Endometrium (tissue), 2 donors: ENCODE data around the gene TPRN.
"Not testable (repeated sequence)": the region's sequence is repeated elsewhere in the genome, so short reads cannot be mapped to it uniquely, and the experiment has no call there.

ENCODE experiments used
- FAIRE-seq: peaks from 2 replicates; lab custom pipeline; 2012; peaks lifted over from hg19 to GRCh38; lab: Jason Lieb, UNC
- donor health status: control.
- donor health status: control.

Gene TPRN

DNA sequence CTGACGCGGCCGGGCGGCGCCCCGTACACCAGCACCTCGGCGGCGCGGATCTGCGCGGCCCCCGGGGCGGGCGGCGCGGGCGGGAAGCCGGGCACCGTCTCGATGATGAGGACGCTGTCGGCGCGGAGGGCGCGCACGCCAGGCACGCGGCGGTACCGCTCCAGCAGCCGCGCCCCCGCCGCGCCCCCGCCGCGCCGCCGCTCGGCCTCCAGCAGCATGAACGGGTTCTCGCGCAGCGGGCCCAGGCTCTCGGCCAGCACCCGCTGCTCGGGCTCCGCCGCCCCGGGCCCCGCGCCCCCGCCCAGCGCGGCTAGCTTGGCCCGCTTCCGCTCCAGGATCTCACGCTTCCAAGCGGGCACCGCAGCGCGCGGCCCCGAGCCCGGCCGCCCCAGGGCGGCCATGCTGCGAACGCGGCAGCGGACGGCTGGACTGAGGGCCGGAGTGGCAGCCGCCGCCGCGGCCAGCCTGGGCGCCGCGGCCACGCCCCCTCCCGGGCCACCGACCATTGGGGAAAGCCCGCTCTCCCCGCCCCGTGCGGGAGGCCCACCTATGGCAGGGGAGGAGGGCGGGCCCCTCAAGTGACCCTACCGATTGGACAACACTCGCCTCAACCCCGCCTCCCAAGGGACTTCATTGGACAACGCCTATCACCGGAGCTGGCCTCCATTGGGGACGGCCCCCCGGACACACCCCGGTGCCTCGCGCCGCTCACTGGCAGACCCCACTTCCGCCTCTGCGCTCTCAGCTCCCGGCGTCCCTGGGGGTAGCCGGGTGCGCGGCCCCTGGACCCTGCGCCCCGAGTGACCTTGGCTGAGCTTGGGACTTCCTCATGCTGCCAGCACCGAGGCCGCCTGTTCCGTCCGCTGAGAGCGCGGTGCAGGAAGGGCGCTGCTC is at the start of gene TPRN:
TSS of gene TPRN (minus strand) at position 431 of the 894 bp plus-strand sequence. CDS start at position 401, 30 bp downstream.
- peak; percentile 93 for FAIRE-seq

DNA sequence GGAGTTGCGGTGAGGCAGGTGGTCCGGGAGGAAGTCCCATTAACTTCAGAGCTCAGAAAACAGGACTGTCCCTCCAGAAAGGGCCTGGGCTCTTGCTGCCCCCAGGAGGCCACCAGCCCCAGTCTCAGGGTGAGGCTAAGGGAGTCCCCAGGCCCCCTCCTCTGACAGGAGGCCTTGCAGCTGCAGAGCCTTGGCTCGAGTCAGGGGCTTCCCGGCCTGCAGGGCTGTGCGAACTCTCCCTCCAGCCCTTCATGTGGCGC is 47.3 kb upstream of the TPRN start:
- no peak for FAIRE-seq

DNA sequence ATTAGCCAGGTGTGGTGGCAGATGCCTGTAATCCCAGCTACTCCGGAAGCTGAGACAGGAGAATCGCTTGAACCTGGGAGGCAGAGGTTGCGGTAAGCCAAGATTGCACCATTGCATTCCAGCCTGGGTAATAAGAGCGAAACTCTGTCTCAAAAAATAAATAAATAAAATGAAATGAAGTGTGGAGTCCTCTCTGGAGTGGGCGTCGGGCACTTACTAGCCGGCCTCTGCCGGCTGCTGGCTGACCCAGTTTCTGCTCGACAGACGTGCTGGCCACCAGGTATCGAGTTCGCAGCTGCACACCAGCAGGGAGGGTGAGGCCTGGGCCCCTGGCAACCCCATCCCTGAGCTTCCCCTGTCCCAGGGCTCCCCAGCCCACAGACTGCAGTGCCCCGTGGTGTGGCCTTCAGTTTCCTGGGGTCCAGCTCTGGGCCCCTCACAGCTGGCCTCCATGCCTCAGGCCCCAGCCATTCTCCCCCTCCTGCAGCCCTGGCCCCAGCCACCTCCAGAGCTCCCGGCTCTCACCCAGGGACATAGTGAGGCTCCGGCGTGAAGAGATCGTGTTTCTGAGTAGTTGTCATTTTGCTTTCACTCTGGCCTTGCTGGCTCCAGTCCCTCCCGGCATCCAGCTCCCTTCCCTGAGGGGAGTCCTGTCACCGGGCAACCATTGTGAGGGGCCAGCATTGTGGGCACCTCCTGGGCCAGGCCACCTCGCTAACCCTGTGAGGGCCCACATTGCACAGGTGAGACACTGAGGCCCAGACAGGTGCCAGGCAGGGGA is 46.8 kb upstream of the TPRN start:
- no peak for FAIRE-seq

GRCh38 chr9:137245450-137246421 is 45.2 kb upstream of the TPRN start:
- FAIRE-seq = no peak

DNA sequence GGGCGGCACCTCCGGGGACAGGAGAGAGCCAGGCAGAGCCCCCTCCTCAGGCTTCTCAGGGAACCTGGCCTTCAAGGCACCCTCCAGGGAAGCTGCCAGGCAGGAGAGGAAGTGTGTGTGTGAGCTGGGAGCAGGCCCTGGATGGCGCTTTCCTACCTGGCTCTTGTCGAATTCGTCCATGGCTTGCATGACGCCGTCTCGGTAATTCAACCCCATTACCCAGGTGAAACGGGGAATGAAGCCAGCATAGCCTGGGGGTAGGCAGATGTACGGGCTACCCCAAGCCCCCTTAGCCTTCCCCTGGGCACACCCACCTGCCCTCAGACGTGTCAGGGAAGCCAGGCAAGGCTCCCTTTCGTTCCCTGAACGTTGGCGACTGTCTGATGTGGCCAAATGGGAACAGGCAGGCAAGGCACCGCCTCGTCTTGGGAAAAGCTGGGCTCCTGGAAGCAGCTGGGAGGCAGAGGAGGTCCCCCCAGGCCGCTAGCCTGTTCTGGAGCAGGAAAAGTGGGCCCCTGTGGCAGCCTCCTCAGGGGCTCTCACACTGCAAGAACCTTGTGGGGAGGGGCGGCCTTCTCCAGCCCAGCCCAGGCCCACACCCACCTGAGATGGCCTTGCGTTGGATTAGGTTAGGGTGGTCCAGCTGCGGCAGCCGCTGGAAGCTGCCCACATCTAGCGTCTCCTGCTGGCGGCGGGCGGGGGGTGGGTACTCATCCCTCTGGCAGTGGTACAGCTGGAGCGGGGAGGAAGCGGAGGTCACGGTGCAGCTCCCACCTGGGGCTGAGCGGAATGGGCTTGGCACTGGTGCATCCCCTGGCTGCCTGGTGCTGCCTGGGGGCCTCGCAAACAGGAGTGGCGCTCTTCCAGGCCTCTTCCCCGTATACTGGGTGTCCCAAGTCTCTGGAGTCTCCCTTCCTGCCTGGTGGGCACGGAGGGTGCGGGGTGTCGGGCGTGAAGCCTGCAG is 44.2 kb upstream of the TPRN start:
- FAIRE-seq = no peak

DNA sequence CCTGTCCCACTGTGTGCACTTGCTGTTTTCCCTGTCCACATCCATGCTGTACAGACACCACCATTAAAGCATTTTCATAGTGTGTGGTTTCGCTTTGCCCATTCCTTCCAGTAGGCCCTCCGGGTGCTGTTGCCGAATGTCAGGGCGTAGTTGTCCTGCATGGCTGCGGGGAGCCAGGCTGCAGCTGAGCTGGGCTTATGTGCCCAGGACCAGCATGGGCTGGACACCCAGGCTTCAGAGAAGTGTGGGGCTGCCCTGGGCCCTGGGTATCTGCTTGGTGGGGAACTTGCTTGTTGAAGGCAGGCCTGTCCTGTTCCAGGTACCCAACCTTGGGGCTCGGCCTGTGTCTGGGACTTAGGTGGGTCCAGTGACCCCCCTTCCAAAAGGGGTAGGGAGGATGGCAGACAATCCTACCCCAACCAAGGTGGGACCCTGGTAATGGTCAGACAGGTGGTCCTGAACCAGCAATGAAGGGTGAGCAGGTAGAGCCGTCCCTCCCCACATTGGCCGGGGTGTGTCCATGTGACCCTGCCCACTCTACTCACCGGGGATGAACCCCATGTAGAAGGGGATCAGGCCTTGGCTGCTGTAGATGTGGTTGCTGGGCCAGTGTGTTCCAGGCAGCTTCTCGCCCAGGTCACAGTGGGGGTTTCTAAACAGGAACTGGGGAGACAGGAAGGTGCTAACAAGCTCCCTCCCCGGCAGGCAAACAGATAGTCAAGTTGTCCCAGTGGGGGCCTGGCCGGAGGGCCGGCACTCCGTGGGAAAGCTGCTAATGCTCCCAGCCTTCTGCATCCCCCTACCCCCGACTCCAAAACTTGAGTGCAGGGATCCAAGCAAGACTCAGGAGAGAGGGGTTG is 43.3 kb upstream of the TPRN start:
- no peak for FAIRE-seq

- not testable (repeated sequence) for FAIRE-seq
These were observed 42.7 kb upstream of the TPRN start for GRCh38 chr9:137243266-137243625.

GRCh38 chr9:137242269-137243203 is 42.0 kb upstream of the TPRN start:
- no peak for FAIRE-seq

- no peak for FAIRE-seq
These were observed 41.1 kb upstream of the TPRN start for GRCh38 chr9:137241490-137242268.

DNA sequence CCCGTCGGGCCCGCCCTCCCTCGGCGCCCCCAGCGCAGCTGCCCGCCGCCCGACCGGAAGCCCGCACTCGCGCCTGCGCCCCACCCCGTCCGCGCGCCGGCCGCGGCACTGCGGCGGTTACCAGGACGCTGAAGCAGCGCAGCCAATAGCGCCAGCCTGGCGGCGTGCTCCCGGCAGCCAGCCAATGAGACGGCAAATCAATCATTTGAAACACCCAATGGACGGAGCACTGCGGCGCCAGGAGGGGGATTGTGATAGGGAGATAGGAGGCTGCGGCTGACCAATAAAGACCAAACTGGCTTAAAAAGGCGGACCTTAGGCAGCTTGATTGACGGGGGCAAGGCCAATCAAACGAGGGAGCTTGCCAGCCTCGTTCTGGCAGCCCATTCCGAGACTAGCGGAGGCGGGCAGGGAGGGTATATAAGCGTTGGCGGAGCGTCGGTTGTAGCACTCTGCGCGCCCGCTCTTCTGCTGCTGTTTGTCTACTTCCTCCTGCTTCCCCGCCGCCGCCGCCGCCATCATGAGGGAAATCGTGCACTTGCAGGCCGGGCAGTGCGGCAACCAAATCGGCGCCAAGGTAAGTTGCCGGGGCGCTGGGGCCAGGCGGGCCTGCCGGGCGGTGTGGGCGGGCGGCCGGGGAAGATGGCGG is 40.4 kb upstream of the TPRN start, which contains the start of gene TUBB4B:
TSS of gene TUBB4B (plus strand) at position 447 of the 649 bp plus-strand sequence. CDS start at position 521, 74 bp downstream.
- FAIRE-seq = peak; percentile 98

GRCh38 chr9:137240318-137240840 is 39.8 kb upstream of the TPRN start:
- no peak for FAIRE-seq

GRCh38 chr9:137239541-137240200 is 39.1 kb upstream of the TPRN start:
- FAIRE-seq = peak; percentile 88

GRCh38 chr9:137237759-137238726 is 37.5 kb upstream of the TPRN start:
- no peak for FAIRE-seq

- no peak for FAIRE-seq
These were observed 36.4 kb upstream of the TPRN start for GRCh38 chr9:137236936-137237421.

DNA sequence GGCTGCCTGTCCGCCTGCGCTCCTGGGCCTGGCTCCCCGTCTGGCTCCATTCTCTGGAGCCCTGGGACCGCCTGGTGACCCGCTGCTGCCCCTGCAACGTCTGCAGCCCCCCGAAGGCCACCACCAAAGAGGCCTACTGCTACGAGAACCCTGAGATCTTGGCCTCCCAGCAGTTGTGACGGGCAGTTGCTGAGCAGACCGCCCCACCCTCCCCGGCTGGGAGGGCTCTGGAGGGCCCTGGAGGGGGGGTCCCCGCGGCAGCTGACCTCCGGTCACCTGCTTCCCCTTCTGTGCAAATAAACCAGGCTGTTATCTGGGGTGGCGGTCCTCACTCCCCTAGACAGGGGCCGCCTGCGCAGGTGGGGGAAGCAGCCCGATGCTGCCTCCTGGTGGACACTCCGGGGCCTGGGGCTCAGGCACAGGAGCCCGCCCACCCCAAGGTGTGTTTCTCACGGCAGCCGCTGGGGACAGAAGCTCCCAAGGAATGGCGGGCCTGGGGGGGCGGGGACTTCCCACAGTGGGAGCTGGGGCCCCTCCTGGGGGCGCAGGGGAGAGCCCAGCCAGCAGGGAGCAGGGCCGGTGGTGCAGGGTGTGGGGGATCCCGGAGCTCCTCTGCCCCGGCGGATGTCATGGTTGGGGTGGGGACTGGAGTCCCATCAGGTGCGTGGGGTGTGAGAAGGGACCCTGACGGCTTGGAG is 35.8 kb upstream of the TPRN start:
- no peak for FAIRE-seq
